OCI-LY3 (cell line): ENCODE measurements around the gene MAP2K6.

Experiments used
- CTCF ChIP-seq: fragments of 200-600, 300-600 bp; sonication (generic); IDR thresholded peaks from 2 replicates; pipeline ENCODE4 v1.5.1; 2014; ENCODE audit warnings: antibody characterized with exemption, low read length, low read depth
- EZH2phosphoT487 ChIP-seq: fragments of 200-600 bp; shearing (Covaris generic); IDR thresholded peaks from 2 replicates; pipeline ENCODE4 v1.6.1; 2018; ENCODE audit warnings: antibody characterized with exemption, mixed run types, low read depth

- TF ChIP-seq CTCF (no peak), EZH2phosphoT487 (no peak)
Measured at GRCh38 chr17:69539781-69540319, 125.4 kb downstream of the MAP2K6 start.
